DND-41 (cell line): Measurements from ENCODE around the gene MYOCOS.

Experiments
- ATAC-seq: fragments of 200-7000 bp; cut with Tn5 transposase; 3 replicates; pipeline ENCODE4 v1.9.1; 2021; ENCODE audit warnings: low read depth; ENCODE audit not compliant: insufficient read depth
- DNase-seq: peaks from one replicate; pipeline ENCODE4 v3.0.0-alpha.2; 2020
- H2AFZ ChIP-seq: 2 replicates; pipeline ENCODE4 v1.6.0; 2012; ENCODE audit warnings: low read depth, low read length
- H3K27ac ChIP-seq: 2 replicates; pipeline ENCODE4 v1.5.1; 2012; ENCODE audit warnings: low read length, inconsistent platforms
- H3K27me3 ChIP-seq: fragments of 200-600 bp; sonication (generic); 2 replicates; pipeline ENCODE4 v1.6.0; 2012; ENCODE audit warnings: low read length, mild to moderate bottlenecking, inconsistent platforms; ENCODE audit not compliant: insufficient read depth, poor library complexity
- H3K36me3 ChIP-seq: 2 replicates; pipeline ENCODE4 v1.5.1; 2012; ENCODE audit warnings: low read length, inconsistent platforms; ENCODE audit not compliant: insufficient read depth
- H3K4me1 ChIP-seq: 2 replicates; pipeline ENCODE4 v1.5.1; 2012; ENCODE audit warnings: mild to moderate bottlenecking, low read length; ENCODE audit not compliant: insufficient read depth
- H3K4me2 ChIP-seq: 2 replicates; pipeline ENCODE4 v1.6.0; 2012; ENCODE audit warnings: mild to moderate bottlenecking, moderate library complexity, low read length, inconsistent platforms; ENCODE audit not compliant: insufficient read depth
- H3K4me3 ChIP-seq, 2 experiments: fragments of 200-600 bp in 1 of 2; shearing (Covaris generic) in 1 of 2; 2 replicates each; pipeline ENCODE4 v1.5.1; 2012 to 2016; ENCODE audit warnings: inconsistent platforms in 2 of 2, low read length in 2 of 2, mild to moderate bottlenecking in 2 of 2, low read depth in 1 of 2, moderate library complexity in 1 of 2
- H3K79me2 ChIP-seq: 2 replicates; pipeline ENCODE4 v1.6.0; 2012; ENCODE audit warnings: low read length, inconsistent platforms; ENCODE audit not compliant: insufficient read depth
- H3K9ac ChIP-seq: 2 replicates; pipeline ENCODE4 v1.6.0; 2012; ENCODE audit warnings: low read depth, mild to moderate bottlenecking, inconsistent platforms, low read length, moderate library complexity
- H3K9me3 ChIP-seq: 2 replicates; pipeline ENCODE4 v1.5.1; 2012; ENCODE audit warnings: low read length, moderate library complexity, mild to moderate bottlenecking, inconsistent platforms; ENCODE audit not compliant: insufficient read depth, severe bottlenecking
- H4K20me1 ChIP-seq: 2 replicates; pipeline ENCODE4 v1.6.0; 2012; ENCODE audit warnings: low read length; ENCODE audit not compliant: insufficient read depth
- CTCF ChIP-seq: IDR thresholded peaks from 2 replicates; pipeline ENCODE4 v1.5.1; 2012; ENCODE audit warnings: borderline replicate concordance, low read length, moderate library complexity, mild to moderate bottlenecking; ENCODE audit not compliant: poor library complexity, severe bottlenecking; ENCODE audit errors: extremely low read depth
- EZH2 ChIP-seq: IDR thresholded peaks from 3 replicates; pipeline ENCODE4 v1.6.1; 2012; ENCODE audit warnings: borderline replicate concordance, low read depth, mild to moderate bottlenecking, moderate library complexity, low read length, inconsistent platforms; ENCODE audit not compliant: severe bottlenecking

Gene MYOCOS

DNA sequence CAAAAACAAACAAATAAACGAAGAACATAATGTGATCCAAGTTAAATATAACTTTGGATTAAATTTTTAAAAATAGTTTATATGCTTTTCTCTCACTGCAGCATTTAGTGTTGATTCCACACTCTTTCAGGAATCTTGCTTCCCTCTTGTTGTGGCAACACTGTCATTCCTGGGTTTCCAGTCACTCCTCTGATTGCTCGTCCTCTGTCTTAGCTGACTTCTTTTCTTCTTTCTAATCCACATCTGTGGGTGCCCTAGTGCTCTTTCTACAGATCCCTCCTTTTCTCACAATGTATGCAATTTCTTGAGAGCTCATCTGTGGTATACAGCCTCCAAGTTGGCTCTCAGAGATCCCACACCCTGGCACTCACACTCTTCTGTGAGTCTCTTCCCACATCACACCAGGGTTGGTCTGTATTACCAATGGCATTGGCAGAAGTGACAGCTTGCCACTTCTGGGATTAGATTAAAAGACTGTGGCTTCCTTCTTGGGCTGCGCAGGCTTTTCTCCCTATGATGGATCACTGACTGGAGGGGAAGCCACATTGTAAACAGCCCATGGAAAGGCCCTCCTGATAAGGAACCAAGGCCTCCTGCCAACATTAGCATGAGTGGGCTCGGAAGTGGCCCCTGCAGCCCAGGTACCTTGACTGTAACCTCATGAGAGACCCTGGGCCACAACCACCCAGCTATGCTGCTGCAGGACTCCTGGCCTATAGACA lies 42.0 kb downstream of the MYOCOS start:
- H3K4me2 ChIP-seq, result no peak overlapping the region
- TF ChIP-seq EZH2, result no peak
- TF ChIP-seq CTCF, result no peak
- H4K20me1 ChIP-seq, result no peaks in the 10 kb centered on the region
- H3K79me2 ChIP-seq, result no peaks in the 10 kb centered on the region
- H3K27me3 ChIP-seq, result no peaks in the 10 kb centered on the region
- no peaks in the 10 kb centered on the region for H3K36me3 ChIP-seq
- no peak overlapping the region for H3K4me3 ChIP-seq
- H3K4me1 ChIP-seq, result no peaks in the 10 kb centered on the region
- no peak for ATAC-seq
- H3K27ac ChIP-seq, result no peak overlapping the region
- no peak overlapping the region for H2AFZ ChIP-seq
- no peak overlapping the region for H3K9ac ChIP-seq
- DNase-seq, result no peak
- no peaks in the 10 kb centered on the region for H3K9me3 ChIP-seq

DNA sequence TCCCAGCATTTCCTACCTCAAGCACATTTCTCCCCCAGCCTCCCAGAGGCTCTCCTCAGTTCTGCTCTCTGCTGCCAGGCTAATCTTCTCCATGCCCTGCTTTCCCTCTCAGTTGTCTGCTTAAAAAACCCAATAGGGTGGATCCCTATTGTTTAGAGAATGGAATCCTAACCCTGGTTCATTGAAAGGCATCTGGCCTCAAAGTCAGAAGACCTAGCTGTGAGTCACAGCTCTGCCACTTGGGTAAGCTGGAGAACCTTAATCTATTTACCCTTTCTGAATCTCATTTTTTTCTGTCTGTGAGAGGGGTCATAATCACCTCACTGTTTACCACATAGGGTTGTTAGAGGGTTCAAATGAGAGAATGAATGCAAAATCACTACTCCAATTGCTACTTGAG lies 42.9 kb downstream of the MYOCOS start:
- no peaks in the 10 kb centered on the region for H3K79me2 ChIP-seq
- no peaks in the 10 kb centered on the region for H3K4me1 ChIP-seq
- DNase-seq (no peak), ATAC-seq (no peak)
- H3K4me3 ChIP-seq, result no peak overlapping the region
- no peak overlapping the region for H2AFZ ChIP-seq
- H3K27me3 ChIP-seq, result no peaks in the 10 kb centered on the region
- H3K9ac ChIP-seq, result no peak overlapping the region
- TF ChIP-seq CTCF, result no peak
- TF ChIP-seq EZH2, result no peak
- H3K4me2 ChIP-seq, result no peak overlapping the region
- H3K27ac ChIP-seq, result no peak overlapping the region
- H3K9me3 ChIP-seq, result no peaks in the 10 kb centered on the region
- H4K20me1 ChIP-seq, result no peaks in the 10 kb centered on the region
- H3K36me3 ChIP-seq, result no peaks in the 10 kb centered on the region

DNA sequence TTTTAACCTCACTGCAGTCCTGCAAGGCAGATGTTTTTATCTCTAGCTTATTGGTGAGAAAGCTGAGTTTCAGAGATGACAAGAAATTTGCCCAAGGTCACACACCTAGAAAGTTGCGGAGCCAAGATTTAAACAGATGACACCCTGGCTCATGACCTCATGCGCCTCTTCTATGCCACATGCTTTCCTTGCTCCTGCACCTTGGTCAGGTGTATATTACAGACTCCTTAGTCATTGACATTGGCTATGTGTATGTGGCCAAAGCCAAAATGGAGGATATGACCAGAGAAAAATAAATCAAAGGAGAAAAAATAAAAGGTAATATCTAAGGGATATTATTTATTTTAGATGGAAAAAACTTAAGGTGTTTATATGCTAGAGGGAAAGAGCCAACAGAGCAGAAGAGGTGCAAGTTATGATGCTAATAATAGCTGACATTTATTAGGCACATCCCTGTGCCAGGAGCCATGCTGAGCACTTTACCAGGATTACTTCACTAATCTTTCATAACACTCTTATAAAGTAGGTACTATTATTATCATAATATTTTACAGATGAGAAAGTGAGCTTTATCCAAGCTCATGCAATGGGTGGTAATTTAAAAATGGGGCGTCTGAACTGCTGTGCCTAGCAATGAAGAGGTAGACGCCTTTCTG lies 44.2 kb downstream of the MYOCOS start:
- no peak overlapping the region for H3K27ac ChIP-seq
- no peaks in the 10 kb centered on the region for H3K4me1 ChIP-seq
- H3K4me2 ChIP-seq, result no peak overlapping the region
- H3K36me3 ChIP-seq, result no peaks in the 10 kb centered on the region
- no peaks in the 10 kb centered on the region for H3K27me3 ChIP-seq
- DNase-seq (no peak), ATAC-seq (no peak)
- TF ChIP-seq EZH2 (no peak), CTCF (no peak)
- H3K9me3 ChIP-seq, result no peaks in the 10 kb centered on the region
- no peak overlapping the region for H2AFZ ChIP-seq
- H3K4me3 ChIP-seq, result no peak overlapping the region
- H4K20me1 ChIP-seq, result no peaks in the 10 kb centered on the region
- H3K79me2 ChIP-seq, result no peaks in the 10 kb centered on the region
- H3K9ac ChIP-seq, result no peak overlapping the region
